ENCODE measurements around the gene KDM4B.
"Not testable (repeated sequence)": the region's sequence is repeated elsewhere in the genome, so short reads cannot be mapped to it uniquely, and the experiment has no call there.

Gene KDM4B

GRCh38 chr19:4969292-4969771, 419 bp downstream of the KDM4B start:
- DNase-seq: no peak

- DNase-seq: no peak
Observed at GRCh38 chr19:4969772-4970531, 1.0 kb downstream of the KDM4B start.

GRCh38 chr19:4970558-4971423, 1.9 kb downstream of the KDM4B start:
- DNase-seq: no peak

- DNase-seq: peak; percentile 41
Observed at GRCh38 chr19:4971424-4971793, 2.5 kb downstream of the KDM4B start.

GRCh38 chr19:4971816-4972495, 3.0 kb downstream of the KDM4B start:
- no peak for DNase-seq

GRCh38 chr19:4972509-4973230, 3.8 kb downstream of the KDM4B start:
- DNase-seq: no peak

- no peak for DNase-seq
Observed at GRCh38 chr19:4974880-4975469, 6.1 kb downstream of the KDM4B start.

- not testable (repeated sequence) for DNase-seq
Observed at GRCh38 chr19:4975601-4976000, 6.7 kb downstream of the KDM4B start.

- DNase-seq: no peak
Observed at GRCh38 chr19:4976401-4977298, 7.7 kb downstream of the KDM4B start.

- no peak for DNase-seq
Observed at GRCh38 chr19:4977299-4978174, 8.6 kb downstream of the KDM4B start.

- DNase-seq: no peak
Observed at GRCh38 chr19:4979211-4979807, 10.4 kb downstream of the KDM4B start.

GRCh38 chr19:4980067-4980466, 11.2 kb downstream of the KDM4B start:
- no peak for DNase-seq

GRCh38 chr19:4980838-4981680, 12.1 kb downstream of the KDM4B start:
- DNase-seq: no peak

GRCh38 chr19:4981681-4981958, 12.7 kb downstream of the KDM4B start:
- no peak for DNase-seq

GRCh38 chr19:4983346-4984105, 14.6 kb downstream of the KDM4B start:
- DNase-seq: no peak

- DNase-seq: no peak
Observed at GRCh38 chr19:4984106-4984380, 15.1 kb downstream of the KDM4B start.

- no peak for DNase-seq
Observed at GRCh38 chr19:4984438-4984990, 15.6 kb downstream of the KDM4B start.

GRCh38 chr19:4985551-4985991, 16.7 kb downstream of the KDM4B start:
- no peak for DNase-seq

Measured in stimulated activated CD4-positive, alpha-beta T cell treated with anti-CD3 and anti-CD28 coated beads, Interleukin-4, amount 100 ng/mL, for 1 hour (primary cell).